Esophagus muscularis mucosa (tissue), 4 donors: Measurements from ENCODE around the gene TMEM176B. TPM values are rescaled to one million over a fixed set of nuclear protein-coding genes. Genes with fewer than 3 reads are reported as not detected.

ENCODE experiments used
- DNase-seq: peaks from one replicate; pipeline ENCODE4 v3.0.0-alpha.2; 2017; ENCODE audit errors: extremely low spot score
- H3K27ac ChIP-seq, 4 donors: fragments of 200-600 bp; sonication (generic); replicated peaks in 1 of 4; 1 replicate in 3 of 4; 2 replicates in 1 of 4; pipeline ENCODE4 v1.5.1; 2016 to 2019; ENCODE audit warnings: mild to moderate bottlenecking in 1 of 4
- H3K27me3 ChIP-seq, 4 donors: fragments of 200-600 bp; sonication (generic); one replicate each; pipeline versions ENCODE4 v1.5.1 to v1.6.0; 2016 to 2019
- H3K36me3 ChIP-seq, 4 donors: fragments of 200-600 bp; sonication (generic); one replicate each; pipeline ENCODE4 v1.5.1; 2016 to 2019
- H3K4me1 ChIP-seq, 4 donors: fragments of 200-600 bp; sonication (generic); one replicate each; pipeline ENCODE4 v1.5.1; 2016 to 2019
- H3K4me3 ChIP-seq, 4 donors: fragments of 200-600 bp; sonication (generic); 1 replicate in 2 of 4; 2 replicates in 2 of 4; pipeline ENCODE4 v1.5.1; 2016 to 2019; ENCODE audit warnings: mild to moderate bottlenecking in 4 of 4, moderate library complexity in 1 of 4
- H3K9me3 ChIP-seq, 4 donors: fragments of 200-600 bp; sonication (generic); 1 replicate in 3 of 4; 2 replicates in 1 of 4; pipeline ENCODE4 v1.5.1; 2016 to 2019
- CTCF ChIP-seq, 3 experiments: fragments of 200-600 bp in 2 of 3; fragments of 450-650 bp in 1 of 3; sonication (generic) in 2 of 3; IDR thresholded peaks; one replicate each; pipeline ENCODE4 v1.5.1; 2017 to 2019; ENCODE audit warnings: antibody characterized with exemption in 3 of 3, mild to moderate bottlenecking in 2 of 3, moderate library complexity in 1 of 3
- EP300 ChIP-seq: sonication (generic); formaldehyde crosslinking; IDR thresholded peaks from one replicate; pipeline ENCODE4 v1.6.1; 2017; ENCODE audit warnings: antibody characterized with exemption
- POLR2A ChIP-seq: fragments of 450-650 bp; IDR thresholded peaks from one replicate; pipeline ENCODE4 v1.6.1; 2017; ENCODE audit warnings: antibody characterized with exemption, moderate library complexity, mild to moderate bottlenecking, low read depth
- POLR2AphosphoS5 ChIP-seq, 2 donors: sonication (generic); formaldehyde crosslinking; IDR thresholded peaks; one replicate each; pipeline ENCODE4 v1.6.1; 2017; ENCODE audit warnings: antibody characterized with exemption in 2 of 2
- WGBS: methylation state at CpG from one replicate; pipeline ENCODE4 v1.1.5; 2018; 5-methylcytosine and 5-hydroxymethylcytosine counted together
- intact Hi-C: fragments of 100-400 bp; cut with DNase I; formaldehyde crosslinking; loops from one replicate; pipeline ENCODE4 v1.15.1; 2023
- total RNA-seq, 4 donors: library from RNA; depleted of rRNA; stranded (reverse); fragments of >200 nt; gene quantifications; one replicate each; pipeline versions ENCODE4 v1.1.0 to v1.2.1, GENCODE V29; 2016

TMEM176B gene
- total RNA-seq, result 10 to 100 TPM; 19.5 to 58.2 (median 54.1) TPM

GRCh38 chr7:150799741-150800580 is at the start of gene TMEM176B:
TSS of gene TMEM176B (minus strand) at chr7:150800364. CDS start at chr7:150796569, 3,795 bp downstream.
- intact Hi-C loops, result no loop called here
- TF ChIP-seq CTCF (IDR thresholded peaks at IDR 0.05) (no peak), POLR2AphosphoS5 (IDR thresholded peaks at IDR 0.05) (peak in 1 of 2 donors; percentile 44)
- Histone ChIP-seq H3K27me3 (peaks cover 0 to 70% (median 17%) of the 10 kb centered on the region in 4 donors), H3K4me1 (peaks cover 14 to 25% (median 21%) of the 10 kb centered on the region in 4 donors), H3K4me3 (peak within 1 kb of the TSS; percentile 54 to 72 (median 61)), H3K27ac (peak within 1 kb of the TSS; percentile 63 to 78 (median 72)), H3K9me3 (peaks cover 0 to 4% (median 0%) of the 10 kb centered on the region in 4 donors), H3K36me3 (peaks cover 0 to 10% (median 5%) of the 10 kb centered on the region in 4 donors)
- peak; percentile 83 for DNase-seq
- WGBS, result 22% methylated on average over 42 of the region's 75 CpGs

- peaks cover 0 to 20% (median 2%) of the 10 kb centered on the region in 4 donors for H3K27me3 ChIP-seq
- H3K36me3 ChIP-seq, result no peaks in the 10 kb centered on the region
- no peak overlapping the region for H3K4me3 ChIP-seq
- no peak overlapping the region for H3K27ac ChIP-seq
- H3K9me3 ChIP-seq, result no peaks in the 10 kb centered on the region
- H3K4me1 ChIP-seq, result peaks cover 4 to 16% (median 12%) of the 10 kb centered on the region in 4 donors
- TF ChIP-seq EP300 (no peak), POLR2AphosphoS5 (IDR thresholded peaks at IDR 0.05) (no peak), CTCF (IDR thresholded peaks at IDR 0.05) (no peak), POLR2A (no peak)
- WGBS, result 80% methylated on average over 10 of the region's 10 CpGs
- intact Hi-C loops, result no loop called here
- DNase-seq, result peak; percentile 77
Measured at GRCh38 chr7:150849204-150849775, 49.1 kb upstream of the TMEM176B start.

GRCh38 chr7:150848561-150849115 is 48.5 kb upstream of the TMEM176B start:
- peaks cover 4 to 16% (median 12%) of the 10 kb centered on the region in 4 donors for H3K4me1 ChIP-seq
- peak; percentile 72 for DNase-seq
- no peak overlapping the region for H3K27ac ChIP-seq
- intact Hi-C loops, result no loop called here
- 68% methylated on average over 3 of the region's 3 CpGs for WGBS
- H3K27me3 ChIP-seq, result peaks cover 0 to 20% (median 2%) of the 10 kb centered on the region in 4 donors
- no peak for TF ChIP-seq EP300
- TF ChIP-seq POLR2AphosphoS5 (IDR thresholded peaks at IDR 0.05), result no peak
- no peak for TF ChIP-seq CTCF (IDR thresholded peaks at IDR 0.05)
- no peak for TF ChIP-seq POLR2A
- H3K9me3 ChIP-seq, result no peaks in the 10 kb centered on the region
- no peaks in the 10 kb centered on the region for H3K36me3 ChIP-seq
- no peak overlapping the region for H3K4me3 ChIP-seq

- no peak for DNase-seq
- peaks cover 0 to 20% (median 2%) of the 10 kb centered on the region in 4 donors for H3K27me3 ChIP-seq
- intact Hi-C loops, result no loop called here
- no peaks in the 10 kb centered on the region for H3K36me3 ChIP-seq
- H3K9me3 ChIP-seq, result no peaks in the 10 kb centered on the region
- TF ChIP-seq POLR2A, result no peak
- TF ChIP-seq POLR2AphosphoS5 (IDR thresholded peaks at IDR 0.05), result no peak
- no peak for TF ChIP-seq CTCF (IDR thresholded peaks at IDR 0.05)
- no peak for TF ChIP-seq EP300
- 92% methylated on average over 8 of the region's 8 CpGs for WGBS
- no peak overlapping the region for H3K4me3 ChIP-seq
- no peak overlapping the region for H3K27ac ChIP-seq
- H3K4me1 ChIP-seq, result peaks cover 4 to 16% (median 12%) of the 10 kb centered on the region in 4 donors
Measured at GRCh38 chr7:150848111-150848510, 47.9 kb upstream of the TMEM176B start.
